DMS79 treated with DMSO at 0.1 percent for 48 hours (cell line): ENCODE data around the gene ZBED4.

Source experiments
- DNase-seq: peaks from one replicate; lab custom pipeline; 2025; lab: John Stamatoyannopoulos, UW

ZBED4 gene

GRCh38 chr22:49918911-49919881 is 65.6 kb downstream of the ZBED4 start:
- no peak for DNase-seq

- no peak for DNase-seq
Measured at GRCh38 chr22:49920859-49921258, 67.2 kb downstream of the ZBED4 start.

GRCh38 chr22:49921508-49922278 is 68.0 kb downstream of the ZBED4 start:
- DNase-seq = no peak

GRCh38 chr22:49922484-49922883 is 68.8 kb downstream of the ZBED4 start:
- no peak for DNase-seq

GRCh38 chr22:49922926-49923325 is 69.3 kb downstream of the ZBED4 start:
- DNase-seq = no peak

GRCh38 chr22:49923445-49923844 is 69.8 kb downstream of the ZBED4 start:
- no peak for DNase-seq

- DNase-seq = no peak
Measured at GRCh38 chr22:49924113-49924833, 70.6 kb downstream of the ZBED4 start.

GRCh38 chr22:49925525-49926128 is 72.0 kb downstream of the ZBED4 start:
- no peak for DNase-seq

GRCh38 chr22:49926916-49927315 is 73.3 kb downstream of the ZBED4 start:
- no peak for DNase-seq

GRCh38 chr22:49927483-49928184 is 74.0 kb downstream of the ZBED4 start:
- DNase-seq = no peak

- DNase-seq = no peak
Measured at GRCh38 chr22:49928185-49928495, 74.5 kb downstream of the ZBED4 start.

- DNase-seq = no peak
Measured at GRCh38 chr22:49928555-49929210, 75.0 kb downstream of the ZBED4 start.

- DNase-seq = no peak
Measured at GRCh38 chr22:49929211-49929979, 75.8 kb downstream of the ZBED4 start.

GRCh38 chr22:49929994-49930575 is 76.4 kb downstream of the ZBED4 start:
- no peak for DNase-seq

- peak; percentile 65 for DNase-seq
Measured at GRCh38 chr22:49930596-49931412, 77.2 kb downstream of the ZBED4 start.

GRCh38 chr22:49933236-49934159 is 79.9 kb downstream of the ZBED4 start:
- no peak for DNase-seq

GRCh38 chr22:49934160-49934890 is 80.7 kb downstream of the ZBED4 start:
- no peak for DNase-seq
